ENCODE results near the gene VEGFB.
"Not testable (repeated sequence)": the region's sequence is repeated elsewhere in the genome, so short reads cannot be mapped to it uniquely, and the experiment has no call there.

The VEGFB gene

GRCh38 chr11:64232182-64232966 lies 2.0 kb upstream of the VEGFB start:
- no peak for DNase-seq (ENCODE audit: low read depth)

- no peak for DNase-seq (ENCODE audit: low read depth)
Measured at GRCh38 chr11:64232967-64233315, 1.4 kb upstream of the VEGFB start.

GRCh38 chr11:64234647-64235379 lies 429 bp downstream of the VEGFB start:
- DNase-seq (ENCODE audit: low read depth) = no peak

GRCh38 chr11:64235437-64236161 lies 1.2 kb downstream of the VEGFB start:
- no peak for DNase-seq (ENCODE audit: low read depth)

- DNase-seq (ENCODE audit: low read depth) = no peak
Measured at GRCh38 chr11:64237484-64237951, 3.1 kb downstream of the VEGFB start.

- DNase-seq (ENCODE audit: low read depth) = no peak
Measured at GRCh38 chr11:64238076-64238475, 3.7 kb downstream of the VEGFB start.

- DNase-seq (ENCODE audit: low read depth) = no peak
Measured at GRCh38 chr11:64238999-64239398, 4.6 kb downstream of the VEGFB start.

GRCh38 chr11:64239662-64240434 lies 5.5 kb downstream of the VEGFB start:
- no peak for DNase-seq (ENCODE audit: low read depth)

- peak; percentile 93 for DNase-seq (ENCODE audit: low read depth)
Measured at GRCh38 chr11:64240435-64241240, 6.3 kb downstream of the VEGFB start, which contains the start of gene FKBP2. FKBP2 (plus strand) TSS chr11:64241095; CDS start chr11:64242388, 1,293 bp downstream.

- DNase-seq (ENCODE audit: low read depth) = peak; percentile 99
Measured at GRCh38 chr11:64241241-64241490, 6.8 kb downstream of the VEGFB start.

GRCh38 chr11:64241491-64242374 lies 7.3 kb downstream of the VEGFB start:
- no peak for DNase-seq (ENCODE audit: low read depth)

GRCh38 chr11:64243236-64243854 lies 9.0 kb downstream of the VEGFB start:
- DNase-seq (ENCODE audit: low read depth) = no peak

- DNase-seq (ENCODE audit: low read depth) = no peak
Measured at GRCh38 chr11:64244107-64244506, 9.7 kb downstream of the VEGFB start.

- no peak for DNase-seq (ENCODE audit: low read depth)
Measured at GRCh38 chr11:64244966-64245365, 10.6 kb downstream of the VEGFB start.

- DNase-seq (ENCODE audit: low read depth) = no peak
Measured at GRCh38 chr11:64245401-64245796, 11.0 kb downstream of the VEGFB start.

- peak; percentile 64 for DNase-seq (ENCODE audit: low read depth)
Measured at GRCh38 chr11:64245797-64246620, 11.6 kb downstream of the VEGFB start.

GRCh38 chr11:64246621-64246870 lies 12.2 kb downstream of the VEGFB start:
- DNase-seq (ENCODE audit: low read depth) = not testable (repeated sequence)

- peak; percentile 67 for DNase-seq (ENCODE audit: low read depth)
Measured at GRCh38 chr11:64246871-64247728, 12.7 kb downstream of the VEGFB start, which contains the start of gene PPP1R14B. PPP1R14B (minus strand) TSS chr11:64246943; CDS start chr11:64246673, 270 bp downstream.

Measured in stimulated activated CD8-positive, alpha-beta memory T cell treated with anti-CD3 and anti-CD28 coated beads, Interleukin-7, amount 100 ng/mL, for 24 hours (primary cell).